Prostate gland (tissue), 2 donors: Measurements from ENCODE around the gene VPS8. TPM values are rescaled to one million over a fixed set of nuclear protein-coding genes. Genes with fewer than 3 reads are reported as not detected.
"Not testable (repeated sequence)": the region's sequence is repeated elsewhere in the genome, so short reads cannot be mapped to it uniquely, and the experiment has no call there.

Experiments
- DNase-seq: peaks from one replicate; pipeline ENCODE4 v3.0.0-alpha.2; 2019; ENCODE audit warnings: low spot score
- H3K27ac ChIP-seq, 2 donors: fragments of 200-600 bp; sonication (generic); 2 replicates each; pipeline ENCODE4 v1.5.1; 2017 to 2019
- H3K27me3 ChIP-seq: fragments of 200-600 bp; sonication (generic); replicated peaks from 2 replicates; pipeline ENCODE4 v1.5.1; 2019; ENCODE audit not compliant: insufficient read depth
- H3K36me3 ChIP-seq, 2 donors: fragments of 200-600 bp; sonication (generic); 1 replicate in 1 of 2; 2 replicates in 1 of 2; pipeline versions ENCODE4 v1.5.1 to v1.8.1; 2017 to 2019
- H3K4me1 ChIP-seq: fragments of 200-600 bp; sonication (generic); replicated peaks from 2 replicates; pipeline ENCODE4 v1.5.1; 2019
- H3K4me3 ChIP-seq, 2 donors: fragments of 200-600 bp; sonication (generic); 2 replicates each; pipeline ENCODE4 v1.5.1; 2017 to 2019
- H3K9me3 ChIP-seq: fragments of 200-600 bp; sonication (generic); 2 replicates; pipeline ENCODE4 v1.5.1; 2017
- CTCF ChIP-seq, 4 experiments: fragments of 200-600 bp in 2 of 4; fragments of 450-650 bp in 2 of 4; sonication (generic) in 2 of 4; IDR thresholded peaks; 1 replicate in 3 of 4; 2 replicates in 1 of 4; pipeline ENCODE4 v1.5.1; 2016 to 2019; ENCODE audit warnings: antibody characterized with exemption in 4 of 4, mild to moderate bottlenecking in 2 of 4, moderate library complexity in 2 of 4
- POLR2A ChIP-seq: fragments of 450-650 bp; IDR thresholded peaks from one replicate; pipeline ENCODE4 v1.6.1; 2016; ENCODE audit warnings: antibody characterized with exemption, mild to moderate bottlenecking
- POLR2AphosphoS5 ChIP-seq: sonication (generic); formaldehyde crosslinking; IDR thresholded peaks from one replicate; pipeline ENCODE4 v1.6.1; 2017; ENCODE audit warnings: antibody characterized with exemption
- WGBS: methylation state at CpG from one replicate; pipeline ENCODE4 v1.1.5; 2018; 5-methylcytosine and 5-hydroxymethylcytosine counted together
- intact Hi-C: fragments of 100-400 bp; cut with DNase I; formaldehyde crosslinking; loops from one replicate; pipeline ENCODE4 v1.14.2; 2022
- total RNA-seq, 2 donors: library from RNA; depleted of rRNA; stranded (reverse); fragments of >200 nt; gene quantifications; one replicate each; pipeline ENCODE4 v1.1.0, GENCODE V29; 2016

The VPS8 gene
- total RNA-seq, 2 donors from 2014 or later = 36.7 to 70.6 TPM

DNA sequence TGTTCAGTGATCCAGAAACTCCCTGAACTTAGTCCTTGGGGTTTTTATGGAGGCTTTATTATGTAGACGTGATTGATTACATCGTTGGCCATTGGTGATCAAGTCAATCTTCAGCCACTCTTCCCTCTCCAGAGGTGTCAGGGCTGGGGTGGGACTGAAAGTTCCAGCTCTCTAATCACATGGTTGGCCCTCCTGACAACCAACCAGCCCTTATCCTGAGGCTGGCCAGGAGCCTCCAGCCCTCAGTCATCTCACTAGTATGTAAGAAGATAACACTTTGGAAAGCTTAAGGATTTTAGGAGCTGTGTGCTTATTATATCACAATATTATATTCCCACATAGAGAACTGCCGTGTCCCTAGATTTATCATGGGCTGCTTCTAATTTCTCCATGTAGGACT lies 142.3 kb downstream of the VPS8 start:
- no peak overlapping the region for H3K27ac ChIP-seq
- intact Hi-C loops = no loop called here
- WGBS = 94% methylated on average over 3 of the region's 3 CpGs
- no peaks in the 10 kb centered on the region for H3K27me3 ChIP-seq
- H3K9me3 ChIP-seq = no peaks in the 10 kb centered on the region
- TF ChIP-seq POLR2AphosphoS5 = no peak
- no peak for TF ChIP-seq POLR2A
- TF ChIP-seq CTCF (IDR thresholded peaks at IDR 0.05) = no peak
- H3K4me1 ChIP-seq = no peaks in the 10 kb centered on the region
- DNase-seq = no peak
- no peaks in the 10 kb centered on the region for H3K36me3 ChIP-seq
- H3K4me3 ChIP-seq = no peak overlapping the region

DNA sequence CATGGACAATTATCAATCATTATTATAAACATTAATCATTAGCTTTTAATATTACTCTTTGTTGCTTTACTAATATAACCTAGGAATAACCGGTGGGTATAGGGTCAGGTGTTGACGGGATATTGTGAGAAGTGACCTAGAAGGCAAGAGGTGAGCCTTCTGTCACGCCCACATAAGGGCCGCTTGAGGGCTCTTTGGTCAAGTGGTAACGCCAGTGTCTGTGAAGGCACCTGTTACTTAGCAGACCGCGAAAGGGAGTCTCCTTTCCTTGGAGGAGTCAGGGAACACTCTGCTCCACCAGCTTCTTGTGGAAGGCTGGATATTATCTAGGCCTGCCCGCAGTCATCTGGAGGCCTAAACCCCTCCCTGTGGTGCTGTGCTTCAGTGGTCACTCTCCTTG lies 142.9 kb downstream of the VPS8 start:
- H3K27me3 ChIP-seq, H3K9me3 ChIP-seq, H3K36me3 ChIP-seq, H3K4me3 ChIP-seq, H3K27ac ChIP-seq, intact Hi-C loops, H3K4me1 ChIP-seq, DNase-seq: not testable (repeated sequence)
- whole genome bisulfite sequencing = 98% methylated on average over 8 of the region's 8 CpGs

GRCh38 chr3:184965639-184966430 lies 153.9 kb downstream of the VPS8 start:
- no peak for TF ChIP-seq POLR2AphosphoS5
- TF ChIP-seq POLR2A = no peak
- TF ChIP-seq CTCF (IDR thresholded peaks at IDR 0.05) = no peak
- H3K36me3 ChIP-seq = no peaks in the 10 kb centered on the region
- no peak overlapping the region for H3K4me3 ChIP-seq
- no peak for DNase-seq
- no peaks in the 10 kb centered on the region for H3K27me3 ChIP-seq
- 94% methylated on average over 6 of the region's 6 CpGs for WGBS
- no peaks in the 10 kb centered on the region for H3K4me1 ChIP-seq
- H3K9me3 ChIP-seq = no peaks in the 10 kb centered on the region
- intact Hi-C loops = no loop called here
- H3K27ac ChIP-seq = no peak overlapping the region

- intact Hi-C loops = no loop called here
Measured at GRCh38 chr3:184968115-184968514, 156.1 kb downstream of the VPS8 start.

GRCh38 chr3:184970186-184970585 lies 158.2 kb downstream of the VPS8 start:
- Histone ChIP-seq H3K36me3 (no peaks in the 10 kb centered on the region), H3K4me3 (no peak overlapping the region), H3K4me1 (no peaks in the 10 kb centered on the region), H3K27me3 (no peaks in the 10 kb centered on the region), H3K9me3 (no peaks in the 10 kb centered on the region), H3K27ac (no peak overlapping the region)
- no peak for DNase-seq
- intact Hi-C loops = no loop called here
- TF ChIP-seq POLR2A (no peak), CTCF (IDR thresholded peaks at IDR 0.05) (no peak), POLR2AphosphoS5 (no peak)
- 79% methylated on average over 3 of the region's 3 CpGs for WGBS

More at GRCh38 chr3:184968115-184968514, 156.1 kb downstream of the VPS8 start:
- H3K36me3 ChIP-seq = no peaks in the 10 kb centered on the region
- WGBS = 100% methylated on average over 1 of the region's 1 CpG
- no peak overlapping the region for H3K4me3 ChIP-seq
- no peak overlapping the region for H3K27ac ChIP-seq
- TF ChIP-seq POLR2A (no peak), CTCF (IDR thresholded peaks at IDR 0.05) (no peak), POLR2AphosphoS5 (no peak)
- H3K4me1 ChIP-seq = no peaks in the 10 kb centered on the region
- H3K9me3 ChIP-seq = no peaks in the 10 kb centered on the region
- no peaks in the 10 kb centered on the region for H3K27me3 ChIP-seq
- DNase-seq = no peak
